ENCODE measurements around the gene SYT8. TPM values are rescaled to one million over a fixed set of nuclear protein-coding genes. Genes with fewer than 3 reads are reported as not detected.

The SYT8 gene
- total and polyA plus RNA-seq, 2 of the 8 experiments (the other 6 are each of a cell fraction or from before 2014, with no cell fraction given) = not detected

DNA sequence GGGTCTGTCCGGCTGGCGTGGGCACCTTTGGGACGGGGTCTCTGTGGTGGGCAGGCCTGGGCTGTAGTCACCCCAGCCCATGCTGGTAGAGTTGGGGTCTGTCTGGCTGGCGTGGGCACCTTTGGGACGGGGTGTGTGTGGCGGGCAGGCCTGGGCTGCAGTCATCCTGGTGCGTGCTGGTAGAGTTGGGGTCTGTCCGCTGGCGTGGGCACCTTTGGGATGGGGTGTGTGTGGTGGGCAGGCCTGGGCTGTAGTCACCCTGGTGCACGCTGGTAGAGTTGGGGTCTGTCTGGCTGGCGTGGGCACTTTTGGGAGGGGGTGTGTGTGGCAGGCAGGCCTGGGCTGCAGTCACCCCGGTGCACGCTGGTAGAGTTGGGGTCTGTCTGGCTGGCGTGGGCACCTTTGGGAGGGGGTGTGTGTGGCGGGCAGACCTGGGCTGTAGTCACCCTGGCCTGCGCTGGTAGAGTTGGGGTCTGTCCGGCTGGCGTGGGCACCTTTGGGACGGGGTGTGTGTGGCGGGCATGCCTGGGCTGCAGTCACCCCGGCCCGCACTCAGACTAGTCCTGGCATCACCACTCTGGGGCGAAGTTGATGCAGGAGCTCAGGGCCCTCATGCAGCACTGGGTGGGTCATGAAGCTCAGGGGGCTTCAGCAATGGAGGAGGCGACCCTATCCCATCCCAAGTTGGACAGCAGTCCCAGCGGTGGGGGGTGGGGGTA is 37.6 kb downstream of the SYT8 start:
- ChIA-PET CTCF (ENCODE audit: partially characterized antibody) (interaction anchor here (0.6 kb wide), 1 partner anchor 46 kb away, joined by 3 read pairs; no protein-coding TSS in a partner anchor), POLR2A (ENCODE audit: partially characterized antibody) (no interaction called here)
- Histone ChIP-seq H2BK15ac (ENCODE audit: low read length) (no peak overlapping the region; the same call in 1 of the 2 replicates), H2BK120ac (replicated peaks; ENCODE audit: low read depth, low read length) (no peak overlapping the region), H3K4me1 (replicated peaks in 1 of 4; ENCODE audit: control insufficient read depth in 3 of 4, insufficient read depth in 4 of 4, low read length in 3 of 4) (no peaks in the 10 kb centered on the region; a peak in 1 of 7 replicates), H3K4ac (replicated peaks; ENCODE audit: insufficient read length, low read depth, low read length) (no peak overlapping the region), H2BK12ac (ENCODE audit: low read depth, low read length) (no peak overlapping the region), H3K27me3 (replicated peaks in 1 of 4; ENCODE audit: control insufficient read depth in 3 of 4, extremely low read depth in 1 of 4, insufficient read depth in 3 of 4, low read length in 3 of 4) (peaks cover 0 to 3% (median 0%) of the 10 kb centered on the region in 4 experiments; a peak in 1 of 7 replicates), H3K23me2 (ENCODE audit: low read depth, low read length) (no peaks in the 10 kb centered on the region; the same call in 1 of the 2 replicates), H3K79me2 (ENCODE audit: control insufficient read depth in 1 of 2, insufficient read depth in 2 of 2, low read length in 2 of 2) (no peaks in the 10 kb centered on the region), H3K9me3 (ENCODE audit: insufficient read depth in 2 of 2, low read depth in 1 of 2, low read length in 1 of 2) (no peaks in the 10 kb centered on the region), H3K79me1 (ENCODE audit: low read depth, low read length) (no peaks in the 10 kb centered on the region), H3K27ac (ENCODE audit: low read depth, low read length) (no peak overlapping the region), H2AK5ac (ENCODE audit: low read depth, low read length) (no peak overlapping the region), H3K9ac (replicated peaks in 1 of 4; ENCODE audit: extremely low read depth in 1 of 4, low read depth in 3 of 4, low read length in 3 of 4) (no peak overlapping the region), H4K5ac (ENCODE audit: insufficient read length, low read depth, low read length) (no peak overlapping the region), H3K36me3 (ENCODE audit: control insufficient read depth in 2 of 4, insufficient read depth in 4 of 4, low read length in 3 of 4) (no peaks in the 10 kb centered on the region), H2AFZ (ENCODE audit: low read length) (no peak overlapping the region), H3K56ac (replicated peaks; ENCODE audit: insufficient read length, low read depth, low read length) (no peak overlapping the region), H2BK5ac (ENCODE audit: low read depth, low read length) (no peak overlapping the region), H4K91ac (replicated peaks; ENCODE audit: insufficient read length, low read length) (no peak overlapping the region), H3K4me3 (ENCODE audit: extremely low read depth in 1 of 4, insufficient read depth in 2 of 4, low read depth in 3 of 4, low read length in 4 of 4) (no peak overlapping the region), H3K18ac (ENCODE audit: extremely low read depth, low read length) (no peak overlapping the region), H3K4me2 (ENCODE audit: insufficient read depth in 1 of 2, low read depth in 2 of 2, low read length in 2 of 2) (no peak overlapping the region), H4K20me1 (replicated peaks in 1 of 2; ENCODE audit: control insufficient read depth in 1 of 2, insufficient read depth in 2 of 2, low read length in 2 of 2) (no peaks in the 10 kb centered on the region), H2BK20ac (ENCODE audit: low read length) (no peak overlapping the region), H3K23ac (ENCODE audit: insufficient read length) (no peak overlapping the region), H3K14ac (ENCODE audit: insufficient read length) (no peak overlapping the region), H4K8ac (ENCODE audit: extremely low read depth, insufficient read depth, low read length) (no peak overlapping the region)
- DNase-seq (ENCODE audit: low read depth in 1 of 2, low spot score in 2 of 2) = no peak
- WGBS, 2 experiments (ENCODE audit: extremely low coverage in 1 of 2, insufficient coverage in 1 of 2, insufficient read length in 1 of 2, insufficient replicate concordance in 2 of 2, low coverage in 1 of 2, low lambda C conversion rate in 2 of 2, missing lambda C conversion rate in 1 of 2) = 86% methylated on average over 17 of the region's 25 CpGs; no CpG with 5 or more reads in 1 of the 2 experiments
- FAIRE-seq = no peak
- TF ChIP-seq, protein P1, sequence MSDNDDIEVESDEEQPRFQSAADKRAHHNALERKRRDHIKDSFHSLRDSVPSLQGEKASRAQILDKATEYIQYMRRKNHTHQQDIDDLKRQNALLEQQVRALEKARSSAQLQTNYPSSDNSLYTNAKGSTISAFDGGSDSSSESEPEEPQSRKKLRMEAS (IDR thresholded peaks at IDR 0.05) = no peak
- TF ChIP-seq TEAD4 (IDR thresholded peaks at IDR 0.05; ENCODE audit: low read depth, low read length) = no peak
- no peak for TF ChIP-seq CBX8 (IDR thresholded peaks at IDR 0.05; ENCODE audit: borderline replicate concordance, low read depth, low read length)
- TF ChIP-seq EGR1 (IDR thresholded peaks at IDR 0.05; ENCODE audit: borderline replicate concordance, low read depth, low read length) = no peak
- TF ChIP-seq RNF2 (IDR thresholded peaks at IDR 0.05; ENCODE audit: borderline replicate concordance, low read depth, low read length, missing control alignments, poor library complexity, severe bottlenecking) = no peak
- no peak for TF ChIP-seq KDM1A (IDR thresholded peaks at IDR 0.05; ENCODE audit: borderline replicate concordance, low read length)
- TF ChIP-seq HDAC2 (IDR thresholded peaks at IDR 0.05; ENCODE audit: borderline replicate concordance in 1 of 2, low read depth in 2 of 2, low read length in 2 of 2) = no peak
